NCI-H748 (cell line): ENCODE measurements around the gene GNG10.
"Not testable (repeated sequence)": the region's sequence is repeated elsewhere in the genome, so short reads cannot be mapped to it uniquely, and the experiment has no call there.

Experiments
- DNase-seq: peaks from one replicate; lab custom pipeline; 2025; ENCODE audit not compliant: unreplicated experiment; lab: John Stamatoyannopoulos, UW

Gene GNG10

GRCh38 chr9:111648066-111648465 is 13.3 kb upstream of the GNG10 start:
- DNase-seq: no peak

GRCh38 chr9:111649016-111649415 is 12.4 kb upstream of the GNG10 start:
- no peak for DNase-seq

GRCh38 chr9:111657051-111657450 is 4.4 kb upstream of the GNG10 start:
- no peak for DNase-seq

- DNase-seq: no peak
Observed at GRCh38 chr9:111658943-111659342, 2.5 kb upstream of the GNG10 start.

GRCh38 chr9:111659691-111660090 is 1.7 kb upstream of the GNG10 start:
- DNase-seq: no peak

- peak; percentile 56 for DNase-seq
Observed at GRCh38 chr9:111661802-111662521, 557 bp downstream of the GNG10 start.

DNA sequence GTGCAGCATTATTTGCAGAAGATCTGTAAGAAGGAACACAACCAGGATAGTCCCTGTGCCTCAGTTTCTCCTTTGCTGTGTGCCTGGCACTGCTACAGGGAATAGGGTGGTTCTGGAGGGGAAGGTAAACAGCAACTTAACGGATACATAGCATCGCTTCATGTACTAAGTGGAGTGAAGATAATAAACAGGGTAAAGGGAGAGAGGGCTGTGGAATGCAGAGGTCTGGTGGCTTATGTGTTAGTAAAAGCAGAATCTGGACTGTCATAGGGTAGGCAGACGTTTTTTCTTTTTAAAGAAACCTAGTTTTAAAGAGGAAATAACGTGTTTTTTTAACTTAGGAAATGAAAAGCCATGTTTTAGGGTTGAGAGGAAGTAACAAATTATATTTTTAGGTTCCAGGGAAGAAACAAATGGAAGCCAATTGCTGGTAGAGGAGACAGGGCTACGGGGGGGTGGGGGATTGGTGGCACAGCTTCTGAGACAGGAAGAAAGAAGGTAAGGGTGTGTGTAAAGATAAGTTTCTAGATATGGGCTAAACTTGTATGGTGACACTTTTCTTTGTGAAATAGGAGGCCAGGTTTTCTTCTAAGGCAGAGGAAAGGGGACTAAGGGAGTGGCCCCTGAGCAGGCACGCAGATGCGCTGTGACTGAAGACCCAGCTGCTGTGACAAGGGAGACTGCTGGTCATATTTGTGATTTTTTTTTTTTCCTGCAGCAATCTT is 1.3 kb downstream of the GNG10 start:
- no peak for DNase-seq

DNA sequence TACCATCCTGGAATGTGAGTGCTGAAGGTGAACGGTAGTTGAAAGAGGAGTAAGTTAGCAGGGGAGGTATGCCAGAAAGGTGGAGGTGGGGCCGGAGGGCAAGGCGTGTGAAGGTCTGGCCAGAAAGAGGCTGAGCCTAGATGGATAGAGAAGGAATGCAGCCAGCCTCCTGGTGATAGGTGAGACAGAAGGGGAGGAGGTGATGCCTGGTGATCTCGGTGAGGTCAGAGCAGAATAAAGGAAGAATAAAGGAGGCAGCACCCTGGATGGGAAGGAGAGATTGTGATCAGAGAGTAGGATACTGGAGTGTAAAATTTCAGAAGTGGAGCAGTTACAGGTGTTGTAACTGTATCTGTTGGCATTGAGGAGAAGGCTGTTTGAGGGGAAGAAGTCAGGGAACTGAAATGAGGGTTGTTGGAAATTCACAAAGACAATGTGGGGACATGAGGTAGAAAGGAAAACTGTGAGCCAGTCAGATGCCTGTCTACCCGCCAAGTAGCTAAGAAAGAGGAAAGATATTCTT is 2.0 kb downstream of the GNG10 start:
- DNase-seq: no peak

- no peak for DNase-seq
Observed at GRCh38 chr9:111668026-111668573, 6.7 kb downstream of the GNG10 start.

DNA sequence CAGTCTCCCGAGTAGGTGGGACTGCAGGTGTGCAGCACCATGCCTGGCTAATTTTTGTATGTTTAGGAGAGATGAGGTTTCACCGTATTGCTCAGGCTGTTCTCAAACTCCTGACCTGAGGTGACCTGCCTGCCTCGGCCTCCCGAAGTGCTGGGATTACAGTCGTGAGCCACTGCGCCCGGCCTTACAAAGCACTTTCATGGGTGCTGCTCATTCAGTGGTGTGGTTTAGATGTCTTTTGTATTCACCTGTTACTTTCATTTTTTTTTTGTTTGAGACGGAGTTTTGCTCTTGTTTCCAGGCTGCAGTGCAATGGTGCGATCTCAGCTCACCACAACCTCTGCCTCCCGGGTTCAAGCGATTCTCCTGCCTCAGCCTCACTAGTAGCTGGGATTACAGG is 7.2 kb downstream of the GNG10 start:
- DNase-seq: not testable (repeated sequence)

- no peak for DNase-seq
Observed at GRCh38 chr9:111674319-111674718, 12.9 kb downstream of the GNG10 start.

- DNase-seq: no peak
Observed at GRCh38 chr9:111676116-111676515, 14.7 kb downstream of the GNG10 start.

GRCh38 chr9:111678293-111678692 is 16.9 kb downstream of the GNG10 start:
- no peak for DNase-seq

DNA sequence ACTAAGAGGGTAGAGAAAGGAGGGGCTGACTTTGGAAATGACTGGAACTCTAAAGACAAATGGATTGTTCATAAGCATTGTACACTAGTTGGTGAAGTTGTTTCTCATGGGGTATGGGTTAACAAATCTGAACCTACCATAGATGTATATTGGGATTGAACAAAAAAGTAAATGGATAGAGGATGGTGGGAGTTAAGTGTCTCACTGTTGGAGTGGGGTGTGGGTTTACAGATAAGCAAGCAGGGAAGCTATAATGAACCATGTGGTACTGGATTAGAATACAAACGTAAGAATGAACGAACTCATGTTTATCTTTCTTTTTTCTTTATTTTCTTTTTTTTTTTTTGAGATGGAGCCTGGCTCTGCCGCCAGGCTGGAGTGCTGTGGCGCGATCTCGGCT is 17.8 kb downstream of the GNG10 start:
- DNase-seq: no peak

DNA sequence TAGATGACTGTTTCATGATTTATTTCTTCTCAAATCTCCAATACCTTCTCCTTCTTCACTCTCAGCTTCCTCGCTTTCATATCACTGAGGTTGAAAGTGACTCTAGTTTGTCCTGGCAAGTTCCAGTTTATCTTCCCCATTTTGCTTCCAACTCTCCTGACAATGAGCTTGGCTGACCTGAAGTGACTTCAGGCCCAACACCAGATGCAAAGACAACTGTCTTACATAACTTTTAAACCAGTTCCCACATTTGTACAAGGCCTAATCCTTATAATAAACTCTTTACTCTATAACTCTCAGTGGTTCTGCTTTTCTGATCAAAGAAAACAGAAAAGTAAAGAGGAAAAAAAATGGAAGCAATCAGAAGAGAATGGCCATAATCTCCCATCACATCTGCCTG is 22.0 kb downstream of the GNG10 start:
- DNase-seq: no peak

GRCh38 chr9:111691672-111692329 is 30.4 kb downstream of the GNG10 start:
- peak; percentile 33 for DNase-seq

DNA sequence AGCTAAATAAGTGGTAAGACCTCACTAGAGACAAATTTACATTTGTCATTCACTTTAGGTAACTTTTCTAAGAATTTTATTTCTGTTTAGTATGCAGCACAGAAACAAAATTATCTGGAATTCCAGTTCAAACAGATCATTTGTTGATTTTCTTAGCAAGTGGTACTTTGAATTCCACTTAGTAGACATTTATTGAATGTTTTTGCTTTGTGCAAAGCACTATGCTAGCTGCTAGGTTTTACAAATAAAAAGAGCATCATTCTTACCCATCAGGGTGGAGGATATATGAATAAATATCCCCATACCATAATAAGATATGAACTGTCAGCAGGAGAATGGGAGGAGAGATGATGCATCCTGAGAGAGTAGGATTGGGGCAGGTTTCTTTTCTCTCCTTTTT is 35.4 kb downstream of the GNG10 start:
- no peak for DNase-seq

GRCh38 chr9:111700776-111701175 is 39.4 kb downstream of the GNG10 start:
- no peak for DNase-seq

- no peak for DNase-seq
Observed at GRCh38 chr9:111704503-111704902, 43.1 kb downstream of the GNG10 start.

- DNase-seq: no peak
Observed at GRCh38 chr9:111711548-111711947, 50.1 kb downstream of the GNG10 start.

DNA sequence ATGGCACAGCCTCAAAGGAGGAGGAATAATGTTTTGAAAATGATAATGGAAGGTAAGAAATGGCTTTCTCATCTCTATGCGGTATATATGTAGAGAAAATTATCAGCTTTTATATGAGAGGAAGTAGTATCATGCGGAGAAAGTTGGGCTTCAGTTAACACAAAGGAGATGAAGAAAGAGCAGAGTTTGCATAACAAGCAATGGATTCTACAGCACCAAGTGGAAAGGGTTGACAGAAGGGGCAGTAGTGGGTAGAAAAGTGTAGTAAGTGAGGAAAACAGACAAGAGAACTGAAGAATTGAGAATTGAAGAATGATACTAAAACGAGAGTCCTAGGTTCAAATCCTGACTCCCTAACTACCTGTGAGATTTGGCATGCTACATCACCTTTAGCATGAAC is 51.0 kb downstream of the GNG10 start:
- DNase-seq: no peak

DNA sequence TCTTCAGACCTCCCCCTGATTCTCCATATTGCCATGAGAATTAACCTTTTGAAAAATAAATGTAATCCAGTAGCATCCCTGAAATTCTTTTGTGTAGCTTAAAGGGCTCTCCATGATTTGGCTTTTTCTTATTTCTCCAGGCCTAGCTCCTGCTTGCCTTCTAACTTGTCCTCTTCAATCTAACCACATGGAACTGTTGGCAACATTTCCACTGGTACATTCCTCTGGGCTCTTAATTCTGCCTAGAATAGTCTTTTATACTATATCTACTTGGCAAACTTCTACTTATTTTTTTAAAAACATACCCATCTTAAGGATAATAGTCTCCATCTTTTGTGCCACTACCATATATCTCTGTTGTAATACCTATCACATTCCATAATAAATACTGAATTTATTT is 54.1 kb downstream of the GNG10 start:
- DNase-seq: no peak
